Caco-2 (cell line): ENCODE data around the gene GAPDH. TPM values are rescaled to one million over a fixed set of nuclear protein-coding genes. Genes with fewer than 3 reads are reported as not detected.

ENCODE experiments used
- BruUV-seq: library from RNA; stranded (reverse); fragments of 400-500 nt; replicated peaks from 2 replicates; lab custom pipeline; 2021; lab: Mats Ljungman, UMichigan
- CTCF ChIA-PET: fragments of 300-600 bp; sonication (Branson Sonifier 250); formaldehyde crosslinking; loops from one replicate; lab custom pipeline; 2022; ENCODE audit warnings: antibody characterized with exemption; lab: Charles Lee
- POLR2A ChIA-PET: fragments of 300-600 bp; sonication (Branson Sonifier 250); formaldehyde crosslinking; loops from one replicate; lab custom pipeline; 2022; ENCODE audit warnings: antibody characterized with exemption; lab: Charles Lee
- DNase-seq, 2 experiments: peaks; one replicate each; pipeline versions ENCODE4 v3.0.0 to v3.0.0-alpha.2; 2020 to 2022
- H3K27me3 ChIP-seq: replicated peaks from 2 replicates; pipeline ENCODE4 v1.6.0; 2011; ENCODE audit warnings: low read length; ENCODE audit not compliant: control insufficient read depth, insufficient read depth
- H3K36me3 ChIP-seq: 2 replicates; pipeline ENCODE4 v1.5.1; 2011; ENCODE audit warnings: low read length; ENCODE audit not compliant: control insufficient read depth, insufficient read depth
- H3K4me1 ChIP-seq: fragments of 250-450 bp; sonication (Bioruptor Pico); 2 replicates; pipeline ENCODE4 v1.5.1; 2020; ENCODE audit warnings: mild to moderate bottlenecking
- H3K4me3 ChIP-seq: 2 replicates; pipeline ENCODE4 v1.5.1; 2011; ENCODE audit warnings: low read depth, mild to moderate bottlenecking, control low read depth, low read length
- H3K9me3 ChIP-seq: fragments of 250-450 bp; sonication (Bioruptor Pico); 2 replicates; pipeline ENCODE4 v1.5.1; 2020; ENCODE audit warnings: mild to moderate bottlenecking, moderate library complexity
- H3K27ac Mint-ChIP-seq: one replicate; pipeline ENCODE4 v1.8.0; 2022; ENCODE audit warnings: mixed read lengths; ENCODE audit not compliant: unreplicated experiment
- H3K27me3 Mint-ChIP-seq: one replicate; pipeline ENCODE4 v1.8.0; 2022; ENCODE audit warnings: mixed read lengths; ENCODE audit not compliant: insufficient read depth, unreplicated experiment
- H3K36me3 Mint-ChIP-seq: one replicate; pipeline ENCODE4 v1.8.0; 2022; ENCODE audit warnings: mild to moderate bottlenecking, mixed read lengths; ENCODE audit not compliant: insufficient read depth, unreplicated experiment
- H3K4me1 Mint-ChIP-seq: one replicate; pipeline ENCODE4 v1.8.0; 2022; ENCODE audit warnings: low read depth, mixed read lengths; ENCODE audit not compliant: unreplicated experiment
- H3K4me3 Mint-ChIP-seq: one replicate; pipeline ENCODE4 v1.8.0; 2022; ENCODE audit warnings: mild to moderate bottlenecking, moderate library complexity, mixed read lengths; ENCODE audit not compliant: unreplicated experiment
- H3K9me3 Mint-ChIP-seq: one replicate; pipeline ENCODE4 v1.8.0; 2022; ENCODE audit warnings: mixed read lengths; ENCODE audit not compliant: unreplicated experiment
- intact Hi-C: fragments of 100-400 bp; cut with micrococcal nuclease; formaldehyde crosslinking; loops from one replicate; pipeline ENCODE4 v1.10.0; 2022; ENCODE audit not compliant: unreplicated experiment
- total RNA-seq: library from RNA; stranded (reverse); gene quantifications from 2 replicates; pipeline ENCODE4 v1.2.3, GENCODE V29; 2022
- TF ChIP-seq, protein P1 (sequence below), 2 experiments: fragments of 200-600 bp in 1 of 2; IDR thresholded peaks; 1 replicate in 1 of 2; 2 replicates in 1 of 2; pipeline versions ENCODE4 v1.5.1 to v1.8.0; 2011 to 2022; ENCODE audit warnings: antibody characterized with exemption in 1 of 2, control low read depth in 1 of 2, inconsistent platforms in 1 of 2, low read depth in 1 of 2, low read length in 1 of 2, mild to moderate bottlenecking in 1 of 2, moderate library complexity in 1 of 2; ENCODE audit not compliant: insufficient read depth in 1 of 2, severe bottlenecking in 1 of 2, unreplicated experiment in 1 of 2

GAPDH gene
- total RNA-seq, 1 experiment from 2014 or later, result 4,975 TPM

DNA sequence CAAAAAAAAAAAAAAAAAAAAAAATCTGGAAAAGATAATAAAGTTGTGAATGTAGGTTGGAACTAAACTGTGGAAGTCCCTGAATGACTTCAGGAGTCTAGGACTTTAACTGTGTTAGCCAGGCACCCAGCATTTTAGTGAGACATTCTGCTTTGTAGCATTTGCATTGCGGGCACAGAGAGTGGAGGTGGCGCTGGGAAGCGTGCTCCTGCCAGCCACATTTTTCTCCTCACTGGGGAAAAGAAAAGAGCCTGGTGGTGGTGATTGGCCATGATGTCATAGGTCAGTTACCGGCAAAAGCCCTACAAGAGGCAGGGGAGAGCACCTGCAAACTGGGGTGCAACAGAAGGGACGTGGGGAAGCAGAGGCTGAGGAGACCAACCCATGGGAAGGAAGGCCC is 9.7 kb upstream of the GAPDH start:
- no peaks in the 10 kb centered on the region for H3K27me3 Mint-ChIP-seq
- intact Hi-C loops, result no loop called here
- no peaks in the 10 kb centered on the region for H3K9me3 Mint-ChIP-seq
- peaks cover 21% of the 10 kb centered on the region for H3K4me1 Mint-ChIP-seq
- peaks cover 25% of the 10 kb centered on the region for H3K4me1 ChIP-seq
- TF ChIP-seq, protein P1, sequence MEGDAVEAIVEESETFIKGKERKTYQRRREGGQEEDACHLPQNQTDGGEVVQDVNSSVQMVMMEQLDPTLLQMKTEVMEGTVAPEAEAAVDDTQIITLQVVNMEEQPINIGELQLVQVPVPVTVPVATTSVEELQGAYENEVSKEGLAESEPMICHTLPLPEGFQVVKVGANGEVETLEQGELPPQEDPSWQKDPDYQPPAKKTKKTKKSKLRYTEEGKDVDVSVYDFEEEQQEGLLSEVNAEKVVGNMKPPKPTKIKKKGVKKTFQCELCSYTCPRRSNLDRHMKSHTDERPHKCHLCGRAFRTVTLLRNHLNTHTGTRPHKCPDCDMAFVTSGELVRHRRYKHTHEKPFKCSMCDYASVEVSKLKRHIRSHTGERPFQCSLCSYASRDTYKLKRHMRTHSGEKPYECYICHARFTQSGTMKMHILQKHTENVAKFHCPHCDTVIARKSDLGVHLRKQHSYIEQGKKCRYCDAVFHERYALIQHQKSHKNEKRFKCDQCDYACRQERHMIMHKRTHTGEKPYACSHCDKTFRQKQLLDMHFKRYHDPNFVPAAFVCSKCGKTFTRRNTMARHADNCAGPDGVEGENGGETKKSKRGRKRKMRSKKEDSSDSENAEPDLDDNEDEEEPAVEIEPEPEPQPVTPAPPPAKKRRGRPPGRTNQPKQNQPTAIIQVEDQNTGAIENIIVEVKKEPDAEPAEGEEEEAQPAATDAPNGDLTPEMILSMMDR (IDR thresholded peaks at IDR 0.05; ENCODE audit: insufficient read depth in 1 of 2, low read depth in 1 of 2, low read length in 1 of 2, severe bottlenecking in 1 of 2, unreplicated experiment in 1 of 2), result no peak
- H3K4me3 Mint-ChIP-seq, result no peak overlapping the region
- H3K36me3 Mint-ChIP-seq, result peaks cover 100% of the 10 kb centered on the region
- POLR2A ChIA-PET, result interaction anchor here (1.0 to 1.6 kb wide), 2 partner anchors 10 to 73 kb away, joined by 4 to 13 read pairs; partner anchors contain the start of genes GAPDH and TAPBPL
- H3K36me3 ChIP-seq, result peaks cover 24% of the 10 kb centered on the region
- no peaks in the 10 kb centered on the region for H3K27me3 ChIP-seq
- CTCF ChIA-PET, result interaction anchor here (0.7 kb wide), 1 partner anchor 10 kb away, joined by 3 read pairs; no protein-coding TSS in a partner anchor
- no peaks in the 10 kb centered on the region for H3K9me3 ChIP-seq
- H3K27ac Mint-ChIP-seq, result no peak overlapping the region
- no peak overlapping the region for H3K4me3 ChIP-seq
- no peak for DNase-seq
- BruUV-seq, result no TSS peak

DNA sequence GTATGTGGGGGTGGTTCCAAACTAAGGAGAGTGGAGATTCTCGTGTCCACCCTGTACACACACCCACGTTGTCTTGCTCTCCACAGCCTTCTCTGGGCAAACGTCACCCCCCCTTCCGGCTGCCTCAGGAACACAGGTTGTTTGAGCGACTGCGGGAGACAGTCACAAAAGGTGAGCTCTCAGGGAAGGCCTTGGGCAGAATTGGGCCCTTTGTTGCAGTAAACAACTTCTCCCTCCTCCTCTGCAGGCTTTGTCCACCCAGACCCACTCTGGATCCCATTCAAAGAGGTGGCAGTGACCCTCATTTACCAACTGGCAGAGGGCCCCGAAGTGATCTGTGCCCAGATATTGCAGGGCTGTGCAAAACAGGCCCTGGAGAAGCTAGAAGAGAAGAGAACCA is 8.1 kb upstream of the GAPDH start:
- intact Hi-C loops, result no loop called here
- TF ChIP-seq, protein P1 (IDR thresholded peaks at IDR 0.05; ENCODE audit: insufficient read depth in 1 of 2, low read depth in 1 of 2, low read length in 1 of 2, severe bottlenecking in 1 of 2, unreplicated experiment in 1 of 2), result no peak
- TSS peak; percentile 19 for BruUV-seq
- ChIA-PET POLR2A (interaction anchor here (1.6 kb wide), 1 partner anchor 8 kb away, joined by 20 read pairs; the partner anchor contains the start of gene GAPDH), CTCF (interaction anchor here (1.1 to 1.8 kb wide), 2 partner anchors 11 to 38 kb away, joined by 5 to 6 read pairs; no protein-coding TSS in a partner anchor)
- no peak for DNase-seq
- Histone ChIP-seq H3K27me3 (no peaks in the 10 kb centered on the region), H3K36me3 (peaks cover 25% of the 10 kb centered on the region), H3K4me1 (peaks cover 32% of the 10 kb centered on the region), H3K9me3 (no peaks in the 10 kb centered on the region), H3K4me3 (no peak overlapping the region)
- Mint-ChIP-seq H3K27ac (peak overlapping the region; percentile 89), H3K9me3 (no peaks in the 10 kb centered on the region), H3K4me1 (peaks cover 36% of the 10 kb centered on the region), H3K36me3 (peaks cover 100% of the 10 kb centered on the region), H3K4me3 (no peak overlapping the region), H3K27me3 (no peaks in the 10 kb centered on the region)

DNA sequence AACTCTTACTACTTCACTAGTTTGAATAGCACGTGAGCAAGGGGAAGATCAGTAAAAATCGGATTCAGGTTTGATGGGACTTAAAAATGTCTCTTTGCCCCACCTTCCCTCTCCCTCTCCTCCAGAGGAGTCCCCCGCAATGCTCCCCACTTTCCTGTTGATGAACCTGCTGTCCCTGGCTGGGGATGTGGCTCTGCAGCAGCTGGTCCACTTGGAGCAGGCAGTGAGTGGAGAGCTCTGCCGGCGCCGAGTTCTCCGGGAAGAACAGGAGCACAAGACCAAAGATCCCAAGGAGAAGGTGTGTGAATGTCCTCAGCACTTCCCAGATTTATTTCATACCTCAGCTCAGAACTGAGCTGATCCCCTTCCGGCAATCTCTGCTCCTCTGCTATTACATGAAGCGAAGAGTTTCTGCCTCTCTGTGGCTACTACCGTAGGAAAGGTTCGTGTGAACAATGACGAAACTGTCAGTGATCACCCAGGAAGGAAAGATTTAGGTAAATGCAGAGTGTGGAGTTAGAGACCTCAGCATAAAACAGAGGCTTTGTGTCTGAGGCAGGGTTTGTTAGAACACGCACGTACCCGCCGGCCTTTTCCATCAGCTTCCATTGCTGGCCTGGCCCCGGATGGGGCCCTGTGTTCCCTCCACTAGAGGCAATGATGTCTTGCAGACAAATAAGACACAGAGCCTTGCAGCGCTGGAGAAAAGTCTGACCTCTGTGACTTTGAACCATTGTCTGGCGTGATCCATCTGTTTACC is 7.4 kb upstream of the GAPDH start:
- Mint-ChIP-seq H3K27me3 (no peaks in the 10 kb centered on the region), H3K27ac (peak overlapping the region; percentile 89), H3K4me1 (peaks cover 41% of the 10 kb centered on the region), H3K4me3 (no peak overlapping the region), H3K9me3 (no peaks in the 10 kb centered on the region), H3K36me3 (peaks cover 98% of the 10 kb centered on the region)
- H3K4me3 ChIP-seq, result no peak overlapping the region
- DNase-seq, result no peak
- intact Hi-C loops, result no loop called here
- ChIA-PET POLR2A (interaction anchor here (0.5 to 1.6 kb wide), 2 partner anchors 7 to 56 kb away, joined by 8 to 20 read pairs; partner anchors contain the start of gene GAPDH), CTCF (interaction anchor here (1.1 to 1.8 kb wide), 2 partner anchors 11 to 37 kb away, joined by 5 to 6 read pairs; no protein-coding TSS in a partner anchor)
- H3K4me1 ChIP-seq, result peaks cover 37% of the 10 kb centered on the region
- no peaks in the 10 kb centered on the region for H3K9me3 ChIP-seq
- peaks cover 25% of the 10 kb centered on the region for H3K36me3 ChIP-seq
- BruUV-seq, result no TSS peak
- TF ChIP-seq, protein P1 (IDR thresholded peaks at IDR 0.05; ENCODE audit: insufficient read depth in 1 of 2, low read depth in 1 of 2, low read length in 1 of 2, severe bottlenecking in 1 of 2, unreplicated experiment in 1 of 2), result no peak
- H3K27me3 ChIP-seq, result no peaks in the 10 kb centered on the region
